ENCODE results near the gene ZSWIM4. TPM values are rescaled to one million over a fixed set of nuclear protein-coding genes. Genes with fewer than 3 reads are reported as not detected.

ZSWIM4 gene
- polyA plus RNA-seq, 1 donor (not counting 4 experiments of a cell fraction or from before 2014, with no cell fraction given), result 0.71 TPM

- H3K4me2 ChIP-seq (ENCODE audit: control insufficient read depth, extremely low read depth, insufficient read depth, low read depth, low read length), result peak overlapping the region; percentile 68
- DNase-seq (ENCODE audit: low read depth, low spot score) (no peak), FAIRE-seq (no peak)
- H3K9ac ChIP-seq (ENCODE audit: control insufficient read depth, extremely low read depth, insufficient read depth, low read length), result peak overlapping the region; percentile 96
- H3K4me3 ChIP-seq (ENCODE audit: control insufficient read depth in 2 of 3, extremely low read depth in 1 of 3, insufficient read depth in 2 of 3, low read depth in 1 of 3, low read length in 3 of 3), result peak overlapping the region; percentile 22 to 51 (median 28)
- dilution Hi-C loops (cut with MboI; ENCODE audit: extremely low pct_ligation_motif_present, low sequenced_read_pairs), result no loop called here
- peaks cover 12% of the 10 kb centered on the region for H3K79me2 ChIP-seq (ENCODE audit: control insufficient read depth, insufficient read depth, low read length)
- H3K27me3 ChIP-seq (ENCODE audit: control insufficient read depth, extremely low read depth, insufficient read depth, low read length), result no peaks in the 10 kb centered on the region
- H3K9me1 ChIP-seq (ENCODE audit: control insufficient read depth, extremely low read depth, insufficient read depth, low read length), result no peaks in the 10 kb centered on the region
- no peaks in the 10 kb centered on the region for H3K9me3 ChIP-seq (ENCODE audit: control insufficient read depth, low read depth, low read length)
- peaks cover 0 to 1% of the 10 kb centered on the region in 2 experiments for H3K36me3 ChIP-seq (ENCODE audit: control insufficient read depth in 2 of 2, extremely low read depth in 1 of 2, insufficient read depth in 2 of 2, low read length in 2 of 2)
- H3K27ac ChIP-seq (ENCODE audit: control insufficient read depth, insufficient read depth, low read length), result peak overlapping the region; percentile 100
- no peaks in the 10 kb centered on the region for H4K20me1 ChIP-seq (ENCODE audit: control insufficient read depth, extremely low read depth, insufficient read depth, low read length)
- TF ChIP-seq EZH2 (IDR thresholded peaks at IDR 0.05; ENCODE audit: low read length) (no peak), CTCF (optimal IDR thresholded peaks at IDR 0.05 in 1 of 3, IDR thresholded peaks at IDR 0.05 in 1 of 3, conservative IDR thresholded peaks at IDR 0.05 in 1 of 3; ENCODE audit: extremely low read depth in 1 of 3, insufficient read depth in 2 of 3, low read length in 3 of 3) (no peak)
- peaks cover 54% of the 10 kb centered on the region for H3K4me1 ChIP-seq (ENCODE audit: control insufficient read depth, extremely low read depth, insufficient read depth, low read length)
- no peak overlapping the region for H2AFZ ChIP-seq (ENCODE audit: control insufficient read depth, low read length)
These were observed 51.5 kb downstream of the ZSWIM4 start for GRCh38 chr19:13846557-13847406.

DNA sequence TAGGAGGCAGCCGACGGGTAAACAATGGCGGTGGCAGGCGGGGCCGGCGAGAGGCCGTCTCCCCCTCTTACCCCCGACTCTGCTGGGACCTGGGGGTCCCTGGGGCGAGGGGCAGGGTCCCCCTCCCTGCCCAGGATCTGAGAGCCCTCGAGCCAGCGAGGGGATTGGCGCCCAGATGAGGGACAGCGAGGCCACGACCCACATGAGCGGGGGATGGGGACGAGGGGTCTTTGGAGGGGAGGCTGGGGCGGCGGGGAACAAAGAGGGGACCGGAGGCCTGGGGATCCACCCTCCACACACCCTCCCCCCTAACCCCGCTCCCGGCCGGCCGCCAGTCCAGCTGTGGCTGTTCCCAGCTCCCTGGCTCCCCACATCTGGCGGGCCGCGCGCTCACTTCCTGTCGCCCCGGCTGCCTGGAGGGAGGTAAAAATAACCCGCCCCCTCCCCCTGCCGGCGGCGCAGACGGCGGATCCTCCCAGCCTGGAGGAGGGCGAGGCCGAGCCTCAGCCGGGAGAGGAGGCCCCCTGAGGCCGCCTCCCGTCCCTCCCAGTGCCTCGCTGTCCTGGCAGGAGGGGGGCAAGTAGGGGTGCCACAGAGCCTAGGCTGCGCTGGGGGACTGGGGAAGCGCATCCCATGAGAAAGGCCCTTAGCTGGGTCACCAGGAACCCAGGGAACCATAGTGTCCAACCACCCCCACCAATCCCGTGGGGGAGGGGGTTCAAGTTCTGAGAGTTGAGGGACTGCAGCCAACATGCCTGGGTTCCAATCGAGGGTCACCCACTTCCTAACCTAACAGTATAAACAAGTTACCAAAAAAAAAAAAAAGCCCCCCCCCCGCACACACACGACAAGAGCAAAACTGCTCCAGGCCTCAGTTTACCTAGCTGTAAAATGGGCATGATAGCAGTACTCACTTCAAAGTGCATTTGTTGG lies 52.4 kb downstream of the ZSWIM4 start:
- Histone ChIP-seq H3K36me3 (ENCODE audit: control insufficient read depth in 2 of 2, extremely low read depth in 1 of 2, insufficient read depth in 2 of 2, low read length in 2 of 2) (no peaks in the 10 kb centered on the region), H4K20me1 (ENCODE audit: control insufficient read depth, extremely low read depth, insufficient read depth, low read length) (no peaks in the 10 kb centered on the region), H3K9me1 (ENCODE audit: control insufficient read depth, extremely low read depth, insufficient read depth, low read length) (no peaks in the 10 kb centered on the region), H2AFZ (ENCODE audit: control insufficient read depth, low read length) (no peak overlapping the region), H3K4me1 (ENCODE audit: control insufficient read depth, extremely low read depth, insufficient read depth, low read length) (peaks cover 62% of the 10 kb centered on the region), H3K27ac (ENCODE audit: control insufficient read depth, insufficient read depth, low read length) (peak overlapping the region; percentile 100), H3K27me3 (ENCODE audit: control insufficient read depth, extremely low read depth, insufficient read depth, low read length) (no peaks in the 10 kb centered on the region), H3K9ac (ENCODE audit: control insufficient read depth, extremely low read depth, insufficient read depth, low read length) (peak overlapping the region; percentile 96), H3K4me3 (ENCODE audit: control insufficient read depth in 2 of 3, extremely low read depth in 1 of 3, insufficient read depth in 2 of 3, low read depth in 1 of 3, low read length in 3 of 3) (peak overlapping the region; percentile 18 to 28 (median 25)), H3K79me2 (ENCODE audit: control insufficient read depth, insufficient read depth, low read length) (peaks cover 3% of the 10 kb centered on the region), H3K9me3 (ENCODE audit: control insufficient read depth, low read depth, low read length) (no peaks in the 10 kb centered on the region), H3K4me2 (ENCODE audit: control insufficient read depth, extremely low read depth, insufficient read depth, low read depth, low read length) (peak overlapping the region; percentile 68)
- dilution Hi-C loops (cut with MboI; ENCODE audit: extremely low pct_ligation_motif_present, low sequenced_read_pairs), result no loop called here
- DNase-seq (ENCODE audit: low read depth, low spot score) (no peak), FAIRE-seq (no peak)
- TF ChIP-seq CTCF (optimal IDR thresholded peaks at IDR 0.05 in 1 of 3, IDR thresholded peaks at IDR 0.05 in 1 of 3, conservative IDR thresholded peaks at IDR 0.05 in 1 of 3; ENCODE audit: extremely low read depth in 1 of 3, insufficient read depth in 2 of 3, low read length in 3 of 3), result peak in 2 of 3 experiments; percentile 6 to 11
- no peak for TF ChIP-seq EZH2 (IDR thresholded peaks at IDR 0.05; ENCODE audit: low read length)

Data from keratinocyte (primary cell).